ENCODE data around the gene MAP1LC3B. TPM values are rescaled to one million over a fixed set of nuclear protein-coding genes. Genes with fewer than 3 reads are reported as not detected.

MAP1LC3B gene
- polyA plus RNA-seq, 2 of the 4 experiments (the other 2 are of a cell fraction): 52.3 to 94.1 TPM

DNA sequence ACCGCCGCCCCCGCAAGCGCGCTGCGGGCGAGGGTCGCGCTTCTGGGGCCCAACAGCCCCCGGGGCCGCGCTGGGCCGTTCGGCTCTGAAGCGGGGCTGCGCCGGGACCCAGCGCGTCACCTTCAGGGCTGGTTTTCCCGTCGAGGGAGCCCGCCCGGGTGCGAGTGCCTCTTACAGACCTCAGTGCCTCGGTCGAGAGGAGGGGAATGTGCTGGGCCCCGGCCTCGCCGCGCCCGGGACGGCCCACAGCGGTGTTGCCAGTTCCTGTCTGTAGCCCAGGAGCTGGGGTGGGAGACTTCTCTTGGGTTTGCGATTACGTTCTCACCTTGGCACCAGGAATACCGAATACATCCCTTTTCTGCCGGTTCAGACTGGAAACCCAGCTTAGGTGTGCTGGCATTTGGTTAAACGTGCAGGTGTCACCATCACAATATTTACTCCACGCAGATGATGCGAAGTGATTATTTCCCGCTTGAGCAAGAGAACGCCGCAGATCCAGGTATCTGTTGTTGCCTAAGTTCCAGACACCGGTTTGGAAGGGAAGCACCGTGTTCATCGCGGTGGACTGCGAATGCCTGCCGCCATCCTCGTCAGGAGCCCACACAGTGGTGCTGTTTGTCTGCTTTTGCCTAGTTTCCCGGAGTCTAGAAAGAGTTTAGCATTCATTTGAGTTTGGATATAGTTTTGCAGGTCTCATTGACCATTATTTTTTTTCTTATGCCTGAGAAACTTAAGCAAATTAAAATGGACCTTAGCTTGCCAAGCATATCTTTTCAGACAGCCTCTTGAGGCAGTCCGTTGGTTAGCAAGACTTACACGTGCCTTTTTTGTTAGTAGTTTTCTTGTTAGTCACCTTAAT is 914 bp downstream of the MAP1LC3B start:
- H3K4me2 ChIP-seq: peak overlapping the region; percentile 94
- ATAC-seq (peak in 1 of 2 experiments; percentile 14; a peak in 3 of 6 replicates), DNase-seq (ENCODE audit: low read depth in 1 of 2, low spot score in 1 of 2) (peak; percentile 41 to 46), FAIRE-seq (no peak)
- 18% methylated on average over 33 of the region's 53 CpGs for WGBS (ENCODE audit: missing lambda C conversion rate)
- peak overlapping the region; percentile 88 for H3K4me3 ChIP-seq
- TF ChIP-seq POLR2AphosphoS2 (conservative IDR thresholded peaks at IDR 0.05; ENCODE audit: low read length) (no peak), ESRRA (IDR thresholded peaks at IDR 0.05; ENCODE audit: borderline replicate concordance, low read length) (no peak), ZFP36 (IDR thresholded peaks at IDR 0.05; ENCODE audit: borderline replicate concordance, partially characterized antibody) (no peak), RAD21 (conservative IDR thresholded peaks at IDR 0.05 in 1 of 2, IDR thresholded peaks at IDR 0.05 in 1 of 2) (peak; percentile 22 to 43; a peak in 3 of 5 replicates)
- TF ChIP-seq, protein P1, sequence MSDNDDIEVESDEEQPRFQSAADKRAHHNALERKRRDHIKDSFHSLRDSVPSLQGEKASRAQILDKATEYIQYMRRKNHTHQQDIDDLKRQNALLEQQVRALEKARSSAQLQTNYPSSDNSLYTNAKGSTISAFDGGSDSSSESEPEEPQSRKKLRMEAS (IDR thresholded peaks at IDR 0.05): no peak
- TF ChIP-seq, protein P2, sequence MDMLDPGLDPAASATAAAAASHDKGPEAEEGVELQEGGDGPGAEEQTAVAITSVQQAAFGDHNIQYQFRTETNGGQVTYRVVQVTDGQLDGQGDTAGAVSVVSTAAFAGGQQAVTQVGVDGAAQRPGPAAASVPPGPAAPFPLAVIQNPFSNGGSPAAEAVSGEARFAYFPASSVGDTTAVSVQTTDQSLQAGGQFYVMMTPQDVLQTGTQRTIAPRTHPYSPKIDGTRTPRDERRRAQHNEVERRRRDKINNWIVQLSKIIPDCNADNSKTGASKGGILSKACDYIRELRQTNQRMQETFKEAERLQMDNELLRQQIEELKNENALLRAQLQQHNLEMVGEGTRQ (IDR thresholded peaks at IDR 0.05): no peak
- peaks cover 42% of the 10 kb centered on the region for H3K4me1 ChIP-seq
- peak overlapping the region; percentile 86 to 99 for H3K27ac ChIP-seq
- CTCF ChIA-PET: interaction anchor here (1.2 to 4.7 kb wide), 5 partner anchors 18 to 244 kb away, joined by 3 to 33 read pairs (median 6); no protein-coding TSS in a partner anchor
- POLR2A ChIA-PET: interaction anchor here (0.9 to 2.7 kb wide), 2 partner anchors 9 to 243 kb away, joined by 3 to 20 read pairs; partner anchors contain the start of gene FBXO31
- H3K9me3 ChIP-seq: no peaks in the 10 kb centered on the region

DNA sequence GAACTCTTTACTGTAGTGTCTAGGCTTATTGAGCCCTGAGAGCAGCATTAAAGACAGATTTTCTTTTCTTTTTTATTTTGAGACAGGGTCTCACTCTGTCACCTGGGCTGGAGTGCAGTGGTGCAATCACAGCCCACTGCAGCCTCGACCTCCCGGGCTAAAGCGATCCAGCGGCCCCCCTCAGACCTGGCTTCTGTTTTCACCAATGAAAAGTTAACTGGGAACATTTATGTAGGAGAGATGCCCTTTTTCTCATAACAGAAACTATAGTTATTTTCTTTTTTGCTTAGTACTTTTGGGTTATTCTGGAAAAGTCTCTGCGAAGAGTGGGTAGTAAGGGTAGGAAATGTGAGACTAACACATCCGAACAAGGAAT is 1.5 kb downstream of the MAP1LC3B start:
- no peak for TF ChIP-seq CHD2 (IDR thresholded peaks at IDR 0.05; ENCODE audit: low read length, partially characterized antibody)
- TF ChIP-seq KDM1A (IDR thresholded peaks at IDR 0.05; ENCODE audit: low read depth): no peak
- no peak for TF ChIP-seq TFCP2L1 (CRISPR knock-in tag; IDR thresholded peaks at IDR 0.05)
- TF ChIP-seq FOSL2 (IDR thresholded peaks at IDR 0.05): no peak
- no peak for TF ChIP-seq FOSL2 (CRISPR knock-in tag; IDR thresholded peaks at IDR 0.05)
- no peak for TF ChIP-seq HOXB5 (CRISPR knock-in tag; IDR thresholded peaks at IDR 0.05)
- no peak for TF ChIP-seq RNF2 (IDR thresholded peaks at IDR 0.05; ENCODE audit: borderline replicate concordance, low read depth)
- TF ChIP-seq, protein P3, sequence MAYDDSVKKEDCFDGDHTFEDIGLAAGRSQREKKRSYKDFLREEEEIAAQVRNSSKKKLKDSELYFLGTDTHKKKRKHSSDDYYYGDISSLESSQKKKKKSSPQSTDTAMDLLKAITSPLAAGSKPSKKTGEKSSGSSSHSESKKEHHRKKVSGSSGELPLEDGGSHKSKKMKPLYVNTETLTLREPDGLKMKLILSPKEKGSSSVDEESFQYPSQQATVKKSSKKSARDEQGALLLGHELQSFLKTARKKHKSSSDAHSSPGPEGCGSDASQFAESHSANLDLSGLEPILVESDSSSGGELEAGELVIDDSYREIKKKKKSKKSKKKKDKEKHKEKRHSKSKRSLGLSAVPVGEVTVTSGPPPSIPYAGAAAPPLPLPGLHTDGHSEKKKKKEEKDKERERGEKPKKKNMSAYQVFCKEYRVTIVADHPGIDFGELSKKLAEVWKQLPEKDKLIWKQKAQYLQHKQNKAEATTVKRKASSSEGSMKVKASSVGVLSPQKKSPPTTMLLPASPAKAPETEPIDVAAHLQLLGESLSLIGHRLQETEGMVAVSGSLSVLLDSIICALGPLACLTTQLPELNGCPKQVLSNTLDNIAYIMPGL (CRISPR knock-in tag; IDR thresholded peaks at IDR 0.05; ENCODE audit: borderline replicate concordance): no peak
- TF ChIP-seq, protein P2 (IDR thresholded peaks at IDR 0.05): no peak
- TF ChIP-seq KDM5A (IDR thresholded peaks at IDR 0.05): no peak
- TF ChIP-seq MAFK (IDR thresholded peaks at IDR 0.05; ENCODE audit: partially characterized antibody): no peak
- TF ChIP-seq, protein P4, sequence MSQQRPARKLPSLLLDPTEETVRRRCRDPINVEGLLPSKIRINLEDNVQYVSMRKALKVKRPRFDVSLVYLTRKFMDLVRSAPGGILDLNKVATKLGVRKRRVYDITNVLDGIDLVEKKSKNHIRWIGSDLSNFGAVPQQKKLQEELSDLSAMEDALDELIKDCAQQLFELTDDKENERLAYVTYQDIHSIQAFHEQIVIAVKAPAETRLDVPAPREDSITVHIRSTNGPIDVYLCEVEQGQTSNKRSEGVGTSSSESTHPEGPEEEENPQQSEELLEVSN (IDR thresholded peaks at IDR 0.05; ENCODE audit: borderline replicate concordance, low read depth): no peak
- TF ChIP-seq, protein P5, sequence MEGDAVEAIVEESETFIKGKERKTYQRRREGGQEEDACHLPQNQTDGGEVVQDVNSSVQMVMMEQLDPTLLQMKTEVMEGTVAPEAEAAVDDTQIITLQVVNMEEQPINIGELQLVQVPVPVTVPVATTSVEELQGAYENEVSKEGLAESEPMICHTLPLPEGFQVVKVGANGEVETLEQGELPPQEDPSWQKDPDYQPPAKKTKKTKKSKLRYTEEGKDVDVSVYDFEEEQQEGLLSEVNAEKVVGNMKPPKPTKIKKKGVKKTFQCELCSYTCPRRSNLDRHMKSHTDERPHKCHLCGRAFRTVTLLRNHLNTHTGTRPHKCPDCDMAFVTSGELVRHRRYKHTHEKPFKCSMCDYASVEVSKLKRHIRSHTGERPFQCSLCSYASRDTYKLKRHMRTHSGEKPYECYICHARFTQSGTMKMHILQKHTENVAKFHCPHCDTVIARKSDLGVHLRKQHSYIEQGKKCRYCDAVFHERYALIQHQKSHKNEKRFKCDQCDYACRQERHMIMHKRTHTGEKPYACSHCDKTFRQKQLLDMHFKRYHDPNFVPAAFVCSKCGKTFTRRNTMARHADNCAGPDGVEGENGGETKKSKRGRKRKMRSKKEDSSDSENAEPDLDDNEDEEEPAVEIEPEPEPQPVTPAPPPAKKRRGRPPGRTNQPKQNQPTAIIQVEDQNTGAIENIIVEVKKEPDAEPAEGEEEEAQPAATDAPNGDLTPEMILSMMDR (IDR thresholded peaks at IDR 0.05): no peak
- no peak for TF ChIP-seq JUNB (IDR thresholded peaks at IDR 0.05)
- TF ChIP-seq POLR2A (IDR thresholded peaks at IDR 0.05; ENCODE audit: low read length): no peak
- no peak for TF ChIP-seq EHMT2 (IDR thresholded peaks at IDR 0.05; ENCODE audit: low read depth)
- Histone ChIP-seq H3K27ac (peak overlapping the region in 1 of 2 experiments; percentile 86; a peak in 2 of 6 replicates), H3K4me1 (peaks cover 40% of the 10 kb centered on the region), H3K9me3 (no peaks in the 10 kb centered on the region), H3K4me3 (peak overlapping the region; percentile 88), H3K4me2 (peak overlapping the region; percentile 94)
- WGBS (ENCODE audit: missing lambda C conversion rate): 89% methylated on average over 6 of the region's 6 CpGs
- DNase-seq (ENCODE audit: low read depth in 1 of 2, low spot score in 1 of 2): no peak
- FAIRE-seq: no peak
- POLR2A ChIA-PET: interaction anchor here (2.7 kb wide), 1 partner anchor 10 kb away, joined by 20 read pairs; the partner anchor contains the start of gene FBXO31
- CTCF ChIA-PET: interaction anchor here (0.6 to 4.7 kb wide), 10 partner anchors 10 to 243 kb away, joined by 3 to 33 read pairs (median 6); partner anchors contain the start of gene FBXO31
- no peak for ATAC-seq

All from A549 (cell line).